ENCODE measurements around the gene TECTA. TPM values are rescaled to one million over a fixed set of nuclear protein-coding genes. Genes with fewer than 3 reads are reported as not detected.

The TECTA gene
- total RNA-seq, 1 donor from 2014 or later, result 2.6 TPM

DNA sequence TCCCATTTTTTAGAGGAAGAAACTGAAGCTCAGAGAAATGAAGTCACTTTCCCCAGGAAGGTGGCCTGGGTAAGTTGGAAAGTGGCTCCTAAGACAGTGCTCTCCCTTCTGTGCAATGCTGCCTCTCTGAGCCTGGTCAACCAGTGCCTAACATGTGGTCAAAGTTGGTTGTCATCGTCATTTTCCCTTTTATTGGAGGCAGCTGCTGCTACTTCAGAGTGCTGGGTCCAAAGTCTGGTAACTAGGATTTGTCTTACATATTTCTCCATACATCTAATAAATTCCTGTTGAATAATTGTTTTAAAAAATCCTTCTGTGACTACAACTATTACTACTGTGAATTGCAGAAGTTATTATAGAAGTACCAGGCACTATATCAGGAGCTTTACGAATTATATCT lies 48.1 kb downstream of the TECTA start:
- no peaks in the 10 kb centered on the region for H3K27me3 Mint-ChIP-seq (ENCODE audit: low read depth)
- no peak for DNase-seq (ENCODE audit: low spot score in 2 of 2, unreplicated experiment in 2 of 2)
- H3K4me1 Mint-ChIP-seq, result peaks cover under 1% of the 10 kb centered on the region
- H3K36me3 Mint-ChIP-seq, result peaks cover 3% of the 10 kb centered on the region
- no peak overlapping the region for H3K4me3 Mint-ChIP-seq
- H3K9me3 Mint-ChIP-seq, result peaks cover 6% of the 10 kb centered on the region
- H3K27ac Mint-ChIP-seq, result no peak overlapping the region
- no peak for TF ChIP-seq CTCF (IDR thresholded peaks at IDR 0.05; ENCODE audit: unreplicated experiment)

GRCh38 chr11:121151207-121151688 lies 50.2 kb downstream of the TECTA start:
- no peaks in the 10 kb centered on the region for H3K27me3 Mint-ChIP-seq (ENCODE audit: low read depth)

GRCh38 chr11:121152764-121153163 lies 51.7 kb downstream of the TECTA start:
- no peak for TF ChIP-seq CTCF (IDR thresholded peaks at IDR 0.05; ENCODE audit: unreplicated experiment)
- no peak overlapping the region for H3K27ac Mint-ChIP-seq
- DNase-seq (ENCODE audit: low spot score in 2 of 2, unreplicated experiment in 2 of 2), result no peak
- H3K4me3 Mint-ChIP-seq, result no peak overlapping the region
- H3K36me3 Mint-ChIP-seq, result peaks cover 3% of the 10 kb centered on the region
- H3K9me3 Mint-ChIP-seq, result peaks cover 6% of the 10 kb centered on the region
- no peaks in the 10 kb centered on the region for H3K27me3 Mint-ChIP-seq (ENCODE audit: low read depth)
- H3K4me1 Mint-ChIP-seq, result peaks cover 2% of the 10 kb centered on the region

More at GRCh38 chr11:121151207-121151688, 50.2 kb downstream of the TECTA start:
- Mint-ChIP-seq H3K4me1 (peaks cover 2% of the 10 kb centered on the region), H3K27ac (no peak overlapping the region), H3K4me3 (no peak overlapping the region), H3K9me3 (peaks cover 6% of the 10 kb centered on the region), H3K36me3 (peaks cover 3% of the 10 kb centered on the region)
- TF ChIP-seq CTCF (IDR thresholded peaks at IDR 0.05; ENCODE audit: unreplicated experiment), result no peak
- no peak for DNase-seq (ENCODE audit: low spot score in 2 of 2, unreplicated experiment in 2 of 2)

GRCh38 chr11:121153472-121153871 lies 52.4 kb downstream of the TECTA start:
- Mint-ChIP-seq H3K27me3 (ENCODE audit: low read depth) (no peaks in the 10 kb centered on the region), H3K27ac (no peak overlapping the region), H3K36me3 (peaks cover 5% of the 10 kb centered on the region), H3K4me1 (peaks cover 2% of the 10 kb centered on the region), H3K4me3 (no peak overlapping the region), H3K9me3 (peaks cover 6% of the 10 kb centered on the region)
- no peak for DNase-seq (ENCODE audit: low spot score in 2 of 2, unreplicated experiment in 2 of 2)
- TF ChIP-seq CTCF (IDR thresholded peaks at IDR 0.05; ENCODE audit: unreplicated experiment), result no peak

DNA sequence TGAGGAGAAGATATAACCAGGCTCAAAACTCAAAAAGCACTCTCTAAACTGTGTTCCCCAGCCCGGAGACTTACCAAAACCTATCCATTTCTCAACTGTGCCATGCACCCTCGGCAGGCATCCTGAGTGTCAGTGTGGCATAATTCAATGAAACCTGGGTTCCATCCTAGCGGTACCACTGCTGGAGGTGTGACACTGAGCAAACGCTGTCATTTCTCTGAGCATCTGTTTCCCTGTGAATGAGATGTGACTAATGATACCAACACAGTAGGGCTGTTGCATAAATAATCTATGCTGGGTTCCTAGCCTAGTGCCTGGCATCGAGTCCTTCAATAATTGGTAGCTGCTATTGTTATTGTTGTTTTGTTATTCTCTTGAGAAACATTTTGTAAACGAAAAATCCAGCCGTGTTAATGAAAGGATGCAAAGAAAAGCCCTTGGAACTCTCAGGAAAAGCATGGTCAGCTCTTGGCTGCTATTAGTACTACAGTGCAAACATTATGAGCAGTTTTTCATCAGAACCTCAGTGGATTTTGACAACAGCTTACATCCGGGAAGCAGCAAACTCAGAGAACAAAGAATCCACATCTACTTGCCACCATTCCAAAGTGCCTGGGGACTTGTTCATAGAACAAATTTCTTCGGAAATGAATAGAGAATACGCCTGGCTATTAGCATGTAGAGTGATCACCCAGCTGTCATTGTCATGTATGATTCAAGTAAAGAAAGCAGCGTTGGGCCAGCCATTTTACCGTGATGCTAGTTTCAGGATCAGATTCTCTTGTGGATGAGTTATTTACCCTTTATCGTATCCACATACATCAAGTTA lies 53.7 kb downstream of the TECTA start:
- H3K27ac Mint-ChIP-seq, result no peak overlapping the region
- peaks cover 6% of the 10 kb centered on the region for H3K9me3 Mint-ChIP-seq
- H3K4me3 Mint-ChIP-seq, result no peak overlapping the region
- H3K36me3 Mint-ChIP-seq, result peaks cover 5% of the 10 kb centered on the region
- no peak for TF ChIP-seq CTCF (IDR thresholded peaks at IDR 0.05; ENCODE audit: unreplicated experiment)
- no peaks in the 10 kb centered on the region for H3K27me3 Mint-ChIP-seq (ENCODE audit: low read depth)
- no peak for DNase-seq (ENCODE audit: low spot score in 2 of 2, unreplicated experiment in 2 of 2)
- peaks cover 2% of the 10 kb centered on the region for H3K4me1 Mint-ChIP-seq

Measured in mesothelial cell of epicardium (in vitro differentiated cells).